ENCODE results near the gene EPHA5.

EPHA5 gene

GRCh38 chr4:65472531-65472930, 197.8 kb downstream of the EPHA5 start:
- DNase-seq, result no peak

- no peak for DNase-seq
These were observed 203.1 kb downstream of the EPHA5 start for GRCh38 chr4:65467068-65467680.

- DNase-seq, result no peak
These were observed 208.5 kb downstream of the EPHA5 start for GRCh38 chr4:65461781-65462180.

GRCh38 chr4:65457011-65457410, 213.3 kb downstream of the EPHA5 start:
- no peak for DNase-seq

GRCh38 chr4:65456579-65456978, 213.7 kb downstream of the EPHA5 start:
- DNase-seq, result no peak

- no peak for DNase-seq
These were observed 216.9 kb downstream of the EPHA5 start for GRCh38 chr4:65453398-65453797.

- no peak for DNase-seq
These were observed 219.4 kb downstream of the EPHA5 start for GRCh38 chr4:65450899-65451298.

GRCh38 chr4:65437102-65437501, 233.2 kb downstream of the EPHA5 start:
- DNase-seq, result no peak

- DNase-seq, result no peak
These were observed 248.2 kb downstream of the EPHA5 start for GRCh38 chr4:65422109-65422508.

GRCh38 chr4:65420036-65420435, 250.3 kb downstream of the EPHA5 start:
- DNase-seq, result no peak

GRCh38 chr4:65416891-65417290, 253.4 kb downstream of the EPHA5 start:
- no peak for DNase-seq

- DNase-seq, result no peak
These were observed 262.8 kb downstream of the EPHA5 start for GRCh38 chr4:65407483-65407882.

- no peak for DNase-seq
These were observed 269.2 kb downstream of the EPHA5 start for GRCh38 chr4:65401083-65401482.

GRCh38 chr4:65399084-65399483, 271.2 kb downstream of the EPHA5 start:
- no peak for DNase-seq

GRCh38 chr4:65393078-65393477, 277.2 kb downstream of the EPHA5 start:
- no peak for DNase-seq

- DNase-seq, result no peak
These were observed 277.8 kb downstream of the EPHA5 start for GRCh38 chr4:65392488-65392887.

- DNase-seq, result no peak
These were observed 278.5 kb downstream of the EPHA5 start for GRCh38 chr4:65391814-65392213.

GRCh38 chr4:65391382-65391781, 278.9 kb downstream of the EPHA5 start:
- no peak for DNase-seq

GRCh38 chr4:65386927-65387326, 283.4 kb downstream of the EPHA5 start:
- DNase-seq, result no peak

- DNase-seq, result no peak
These were observed 286.5 kb downstream of the EPHA5 start for GRCh38 chr4:65383589-65384305.

- DNase-seq, result no peak
These were observed 288.6 kb downstream of the EPHA5 start for GRCh38 chr4:65381648-65382047.

GRCh38 chr4:65370709-65371108, 299.6 kb downstream of the EPHA5 start:
- DNase-seq, result no peak

GRCh38 chr4:65367306-65367705, 303.0 kb downstream of the EPHA5 start:
- no peak for DNase-seq

- DNase-seq, result no peak
These were observed 311.4 kb downstream of the EPHA5 start for GRCh38 chr4:65358914-65359313.

- DNase-seq, result no peak
These were observed 317.2 kb downstream of the EPHA5 start for GRCh38 chr4:65353098-65353497.

All from stimulated activated CD4-positive, alpha-beta T cell treated with anti-CD3 and anti-CD28 coated beads, Interleukin-4, amount 100 ng/mL, for 24 hours (primary cell).